ENCODE measurements around the gene PLPPR1.

- TF ChIP-seq CTCF (IDR thresholded peaks at IDR 0.05): no peak
- TF ChIP-seq EZH2 (IDR thresholded peaks at IDR 0.05): no peak
- no peak for TF ChIP-seq EZH2phosphoT487 (IDR thresholded peaks at IDR 0.05)
Observed at GRCh38 chr9:101246691-101247090, 218.2 kb downstream of the PLPPR1 start.

All from neural progenitor cell (in vitro differentiated cells).